GM13976 (cell line): ENCODE data around the gene TRIM37.
"Not testable (repeated sequence)": the region's sequence is repeated elsewhere in the genome, so short reads cannot be mapped to it uniquely, and the experiment has no call there.

ENCODE experiments used
- DNase-seq: peaks from one replicate; pipeline ENCODE4 v3.0.0; 2012; ENCODE audit warnings: low spot score
- in situ Hi-C: fragments of 300-500 bp; cut with MboI; formaldehyde crosslinking; loops from one replicate; pipeline ENCODE4 v1.12.0; 2022; ENCODE audit warnings: low sequenced_read_pairs, mixed read lengths, inconsistent platforms; ENCODE audit not compliant: unreplicated experiment
- TF ChIP-seq, protein P1 (sequence below): IDR thresholded peaks from 2 replicates; pipeline ENCODE4 v1.5.1; 2012; ENCODE audit warnings: borderline replicate concordance, mild to moderate bottlenecking; ENCODE audit not compliant: insufficient read depth; ENCODE audit errors: extremely low read depth, missing control alignments, control extremely low read depth

The TRIM37 gene

DNA sequence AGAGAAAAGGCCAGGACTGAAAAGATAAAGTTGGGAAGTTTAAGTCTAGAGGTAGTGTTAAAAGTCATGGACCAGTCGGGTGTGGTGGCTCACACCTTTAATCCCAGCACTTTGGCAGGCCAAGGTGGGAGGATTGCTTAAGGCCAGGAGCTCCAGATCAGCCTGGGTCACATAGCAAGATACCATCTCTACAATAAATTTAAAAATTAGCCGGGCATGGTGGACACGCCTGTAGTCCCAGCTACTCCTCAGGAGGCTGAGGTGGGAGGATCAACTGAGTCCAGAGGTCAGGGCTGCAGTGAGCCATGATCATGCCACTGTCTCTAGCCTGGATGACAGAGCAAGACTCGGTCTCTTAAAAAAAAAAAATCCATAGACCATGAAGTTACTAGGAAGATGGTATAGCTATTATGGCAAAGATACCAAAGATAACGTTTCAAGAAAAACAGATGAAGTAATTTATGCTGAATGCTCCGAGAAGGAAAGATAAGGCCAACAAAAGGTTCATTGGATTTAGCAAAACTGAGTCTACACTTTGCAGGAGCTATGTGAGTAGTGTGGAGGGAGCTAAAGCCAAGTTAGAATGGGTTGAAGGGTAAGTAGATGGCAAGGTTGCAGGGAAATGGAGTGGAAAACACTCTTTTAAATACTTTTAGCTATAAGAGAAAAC lies 11.7 kb downstream of the TRIM37 start:
- DNase-seq: no peak
- TF ChIP-seq, protein P1, sequence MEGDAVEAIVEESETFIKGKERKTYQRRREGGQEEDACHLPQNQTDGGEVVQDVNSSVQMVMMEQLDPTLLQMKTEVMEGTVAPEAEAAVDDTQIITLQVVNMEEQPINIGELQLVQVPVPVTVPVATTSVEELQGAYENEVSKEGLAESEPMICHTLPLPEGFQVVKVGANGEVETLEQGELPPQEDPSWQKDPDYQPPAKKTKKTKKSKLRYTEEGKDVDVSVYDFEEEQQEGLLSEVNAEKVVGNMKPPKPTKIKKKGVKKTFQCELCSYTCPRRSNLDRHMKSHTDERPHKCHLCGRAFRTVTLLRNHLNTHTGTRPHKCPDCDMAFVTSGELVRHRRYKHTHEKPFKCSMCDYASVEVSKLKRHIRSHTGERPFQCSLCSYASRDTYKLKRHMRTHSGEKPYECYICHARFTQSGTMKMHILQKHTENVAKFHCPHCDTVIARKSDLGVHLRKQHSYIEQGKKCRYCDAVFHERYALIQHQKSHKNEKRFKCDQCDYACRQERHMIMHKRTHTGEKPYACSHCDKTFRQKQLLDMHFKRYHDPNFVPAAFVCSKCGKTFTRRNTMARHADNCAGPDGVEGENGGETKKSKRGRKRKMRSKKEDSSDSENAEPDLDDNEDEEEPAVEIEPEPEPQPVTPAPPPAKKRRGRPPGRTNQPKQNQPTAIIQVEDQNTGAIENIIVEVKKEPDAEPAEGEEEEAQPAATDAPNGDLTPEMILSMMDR: no peak
- in situ Hi-C loops: no loop called here

GRCh38 chr17:59093702-59094231 lies 12.9 kb downstream of the TRIM37 start:
- DNase-seq: no peak
- in situ Hi-C loops: no loop called here
- TF ChIP-seq, protein P1: no peak

DNA sequence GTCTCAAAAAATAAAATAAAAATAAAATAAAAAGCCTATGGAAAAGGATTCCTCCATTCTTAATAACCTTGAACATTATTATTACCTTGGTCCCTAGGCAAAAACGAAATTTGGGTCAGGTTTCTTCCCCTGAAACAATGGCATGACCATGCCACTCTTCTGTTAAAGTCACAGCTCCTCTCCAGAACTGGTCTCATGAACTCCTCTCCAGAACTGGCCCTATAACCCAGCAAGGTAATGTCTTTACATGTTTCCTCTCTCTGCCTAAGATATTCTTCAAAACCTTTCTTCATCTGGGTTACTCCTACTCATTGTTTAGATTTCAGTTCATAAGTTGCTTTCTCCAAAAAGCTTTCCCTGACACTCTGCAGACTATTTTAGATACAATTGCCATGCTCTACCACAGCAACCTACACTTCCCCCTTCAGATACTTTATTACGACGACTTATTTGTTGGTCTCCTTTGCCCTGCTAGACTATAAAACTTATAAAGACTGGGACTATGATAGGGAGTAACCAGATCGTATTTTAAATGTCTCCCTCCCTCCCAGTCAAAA lies 13.5 kb downstream of the TRIM37 start:
- TF ChIP-seq, protein P1: no peak
- no peak for DNase-seq
- in situ Hi-C loops: no loop called here

- in situ Hi-C loops: not testable (repeated sequence)
These were observed 16.1 kb downstream of the TRIM37 start for GRCh38 chr17:59090593-59090992.

DNA sequence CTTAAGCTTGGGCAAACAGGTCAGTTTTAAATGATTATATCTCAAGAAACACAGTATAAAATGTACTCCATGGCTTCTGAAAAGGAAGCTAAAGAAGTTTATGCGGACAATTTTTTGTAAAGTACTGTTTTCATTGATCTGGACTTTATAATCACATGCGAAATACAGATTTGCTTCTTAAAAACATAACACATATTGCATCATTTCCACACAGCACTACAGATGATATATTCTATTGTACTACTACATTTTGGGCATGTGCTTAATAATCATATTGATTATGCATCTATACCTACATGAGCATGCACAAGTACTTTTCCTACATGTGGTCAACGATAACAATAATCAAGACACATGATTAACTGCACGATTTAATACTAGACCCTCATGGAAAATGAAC lies 22.5 kb downstream of the TRIM37 start:
- in situ Hi-C loops: no loop called here
- TF ChIP-seq, protein P1: no peak
- DNase-seq: no peak

More at GRCh38 chr17:59090593-59090992, 16.1 kb downstream of the TRIM37 start:
- DNase-seq: not testable (repeated sequence)

DNA sequence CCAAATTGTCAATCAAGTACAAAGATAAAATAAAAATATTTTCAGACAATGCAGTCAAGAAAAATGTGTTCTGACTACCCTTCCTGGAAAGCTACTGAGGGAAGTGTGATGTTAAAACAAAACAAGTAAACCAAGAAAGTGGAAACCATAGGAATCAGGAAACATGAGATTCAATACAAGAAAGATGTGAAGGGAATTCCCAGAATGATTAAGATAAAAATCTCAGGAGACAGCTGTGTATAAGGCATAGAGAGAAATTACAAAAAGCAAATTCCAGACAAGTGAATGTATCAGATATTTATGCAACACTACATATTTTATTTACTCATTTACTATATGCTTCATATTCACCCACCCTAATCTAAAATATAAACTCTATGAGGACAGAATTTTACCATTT lies 32.2 kb downstream of the TRIM37 start:
- TF ChIP-seq, protein P1: no peak
- DNase-seq: no peak
- in situ Hi-C loops: no loop called here

- no peak for DNase-seq
- TF ChIP-seq, protein P1: no peak
- in situ Hi-C loops: no loop called here
These were observed 32.7 kb downstream of the TRIM37 start for GRCh38 chr17:59073972-59074371.
